Activated T-cell treated with anti-CD3 and anti-CD28 coated beads, Interleukin-2, amount 50 U/mL, for 24 hours (primary cell): Measurements from ENCODE around the gene OR13C9.
"Not testable (repeated sequence)": the region's sequence is repeated elsewhere in the genome, so short reads cannot be mapped to it uniquely, and the experiment has no call there.

Source experiments
- DNase-seq: peaks from one replicate; pipeline ENCODE4 v3.0.0-alpha.2; 2020
- H3K27ac Mint-ChIP-seq: 2 replicates; pipeline ENCODE4 v1.8.0; 2020; ENCODE audit warnings: mild to moderate bottlenecking, mixed read lengths
- H3K27me3 Mint-ChIP-seq: 2 replicates; pipeline ENCODE4 v1.8.0; 2020; ENCODE audit warnings: mixed read lengths
- H3K36me3 Mint-ChIP-seq: 2 replicates; pipeline ENCODE4 v1.8.0; 2020; ENCODE audit warnings: low read depth, mixed read lengths
- H3K4me1 Mint-ChIP-seq: 2 replicates; pipeline ENCODE4 v1.8.0; 2020; ENCODE audit warnings: low read depth, mixed read lengths
- H3K4me3 Mint-ChIP-seq: 2 replicates; pipeline ENCODE4 v1.8.0; 2020; ENCODE audit warnings: mild to moderate bottlenecking, moderate library complexity, mixed read lengths
- H3K9me3 Mint-ChIP-seq: 2 replicates; pipeline ENCODE4 v1.8.0; 2020; ENCODE audit warnings: mixed read lengths

Gene OR13C9

DNA sequence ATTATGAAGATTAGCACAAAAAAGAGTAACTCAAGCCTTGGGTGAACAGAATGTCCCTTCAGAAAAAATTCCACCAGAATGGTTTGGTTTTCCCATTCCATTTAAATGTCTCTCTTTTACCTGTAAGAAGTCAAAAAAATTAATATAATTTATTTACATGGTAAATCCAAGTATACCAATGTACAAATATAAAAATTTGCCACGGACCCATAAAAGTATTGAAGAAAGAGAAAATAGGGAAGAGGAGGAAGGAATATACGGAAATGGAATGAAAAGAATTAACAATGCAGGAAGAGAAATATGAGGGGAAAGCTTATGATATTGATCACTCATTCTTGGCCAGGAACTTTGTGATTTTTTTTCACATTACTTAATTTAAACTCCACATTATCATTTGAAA, at the start of gene OR13C9:
Gene OR13C9 (minus strand): TSS at position 101 of the 400 bp plus-strand sequence. CDS start 0 bp downstream, at position 101.
- DNase-seq = no peak
- Mint-ChIP-seq H3K9me3 (no peaks in the 10 kb centered on the region), H3K4me3 (no peak within 1 kb of the TSS), H3K36me3 (no peaks in the 10 kb centered on the region), H3K27me3 (no peaks in the 10 kb centered on the region), H3K4me1 (no peaks in the 10 kb centered on the region), H3K27ac (no peak within 1 kb of the TSS)

DNA sequence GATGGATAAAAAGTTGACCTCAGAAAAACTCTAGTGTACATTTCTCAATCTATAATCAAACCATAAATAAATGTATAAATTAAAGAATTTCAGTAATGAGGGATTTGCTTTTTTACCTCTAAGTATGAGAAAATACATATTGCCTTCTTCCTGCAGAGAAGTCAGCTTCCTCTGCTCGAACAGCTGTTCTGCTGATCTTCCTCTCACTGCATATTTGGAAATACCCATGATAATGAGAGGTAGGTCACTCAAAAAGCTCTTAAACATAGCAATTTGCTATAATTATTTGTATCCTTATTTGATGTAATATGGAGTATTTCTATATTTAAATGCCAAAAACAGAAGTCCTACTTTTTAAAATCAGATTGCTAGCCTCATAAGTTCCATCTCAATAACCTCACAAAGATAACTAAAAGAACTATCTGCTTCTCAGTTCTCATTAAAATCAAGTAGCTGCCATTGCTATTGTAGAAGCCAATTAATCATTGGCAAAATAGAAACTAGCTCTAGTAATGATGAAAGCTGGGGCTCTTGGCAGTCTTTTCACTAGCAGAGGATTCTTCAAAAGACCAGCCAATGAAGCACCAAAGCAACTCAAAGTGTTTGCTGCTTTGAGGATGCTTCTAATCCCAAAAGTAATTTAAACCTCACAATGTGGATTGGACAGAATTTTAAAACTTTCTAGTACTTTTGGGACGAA, 40.6 kb upstream of the OR13C9 start:
- no peak overlapping the region for H3K27ac Mint-ChIP-seq
- H3K4me1 Mint-ChIP-seq = no peaks in the 10 kb centered on the region

DNA sequence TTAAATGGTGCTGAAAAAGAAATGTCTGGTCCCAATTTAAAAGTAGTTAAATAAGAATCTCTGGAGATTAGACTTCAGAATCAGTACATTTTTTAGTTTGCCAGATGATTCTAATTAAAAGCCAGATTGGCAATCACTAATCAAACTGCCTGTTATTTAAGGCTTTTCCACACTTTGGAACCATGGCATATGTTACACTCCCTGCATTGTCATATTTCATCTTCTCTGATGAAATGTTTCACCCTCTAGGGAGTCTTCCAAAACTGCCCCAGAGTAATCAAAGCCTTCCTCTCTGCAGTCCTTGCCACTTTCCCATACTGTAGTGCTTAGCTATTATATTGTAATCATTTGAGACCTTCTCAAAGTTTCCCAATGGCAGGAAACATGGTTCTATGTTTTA, 17.5 kb upstream of the OR13C9 start:
- no peaks in the 10 kb centered on the region for H3K36me3 Mint-ChIP-seq
- H3K27me3 Mint-ChIP-seq = no peaks in the 10 kb centered on the region
- no peak overlapping the region for H3K4me3 Mint-ChIP-seq
- H3K27ac Mint-ChIP-seq = no peak overlapping the region
- H3K9me3 Mint-ChIP-seq = peaks cover 26% of the 10 kb centered on the region
- H3K4me1 Mint-ChIP-seq = no peaks in the 10 kb centered on the region
- DNase-seq = no peak

More for the DNA sequence above, 40.6 kb upstream of the OR13C9 start:
- H3K36me3 Mint-ChIP-seq = no peaks in the 10 kb centered on the region
- peaks cover 6% of the 10 kb centered on the region for H3K27me3 Mint-ChIP-seq
- DNase-seq = no peak
- H3K9me3 Mint-ChIP-seq = peaks cover under 1% of the 10 kb centered on the region
- no peak overlapping the region for H3K4me3 Mint-ChIP-seq

DNA sequence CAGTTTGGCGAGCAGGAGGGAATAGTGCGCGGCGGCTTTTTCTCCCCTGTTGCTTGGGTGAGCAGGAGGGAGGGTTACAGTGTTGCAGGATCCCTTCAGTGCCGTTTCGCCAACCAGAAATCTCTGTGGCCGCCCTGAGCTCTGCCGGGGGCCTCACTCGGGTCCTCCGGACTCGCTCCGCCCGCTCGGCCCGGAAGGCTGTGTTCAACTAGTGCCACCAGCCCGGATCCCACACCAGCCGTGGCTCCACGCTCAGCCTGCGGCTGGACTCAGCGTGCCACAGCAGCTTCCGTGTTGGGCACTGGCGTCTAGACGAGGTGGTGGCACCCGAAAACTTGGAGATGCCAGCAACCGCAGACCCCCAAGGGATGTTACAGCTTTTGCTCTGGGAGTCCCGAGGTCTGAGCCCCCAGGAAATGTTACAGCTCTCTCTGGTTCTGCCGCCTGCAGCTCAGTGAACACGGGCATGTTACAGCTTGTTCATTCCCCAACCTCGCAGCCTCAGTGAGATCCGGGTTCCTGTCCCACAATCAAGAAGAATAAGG, 16.0 kb upstream of the OR13C9 start:
- Mint-ChIP-seq H3K4me1 (no peaks in the 10 kb centered on the region), H3K36me3 (no peaks in the 10 kb centered on the region), H3K27me3 (no peaks in the 10 kb centered on the region), H3K4me3 (no peak overlapping the region), H3K27ac (no peak overlapping the region), H3K9me3 (peaks cover 13% of the 10 kb centered on the region)
- no peak for DNase-seq

- H3K4me1 Mint-ChIP-seq, H3K36me3 Mint-ChIP-seq, DNase-seq, H3K27me3 Mint-ChIP-seq, H3K4me3 Mint-ChIP-seq, H3K9me3 Mint-ChIP-seq, H3K27ac Mint-ChIP-seq: not testable (repeated sequence)
Measured at GRCh38 chr9:104625964-104626363, 8.0 kb upstream of the OR13C9 start.

- Mint-ChIP-seq H3K27me3 (no peaks in the 10 kb centered on the region), H3K9me3 (no peaks in the 10 kb centered on the region), H3K4me3 (no peak overlapping the region), H3K36me3 (no peaks in the 10 kb centered on the region), H3K27ac (no peak overlapping the region), H3K4me1 (no peaks in the 10 kb centered on the region)
- DNase-seq = no peak
Measured at GRCh38 chr9:104617418-104617817, 586 bp downstream of the OR13C9 start.

DNA sequence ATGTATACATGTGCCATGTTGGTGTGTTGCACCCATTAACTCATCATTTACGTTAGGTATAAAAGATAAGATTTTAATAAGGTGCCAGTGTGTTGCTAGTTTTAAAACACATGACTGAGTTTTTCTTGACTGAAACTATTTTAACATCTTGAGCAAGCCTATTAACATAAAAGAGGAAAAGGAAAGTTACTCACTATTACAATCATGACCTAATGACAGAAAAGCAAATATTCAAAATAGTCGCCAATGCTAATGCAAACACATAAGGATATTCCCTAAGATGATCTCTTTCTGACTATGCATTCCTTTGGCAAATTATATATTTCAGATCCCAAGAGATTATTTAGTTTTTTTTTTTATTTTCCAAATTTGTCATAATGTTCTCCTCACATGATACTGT, 6.8 kb downstream of the OR13C9 start:
- Mint-ChIP-seq H3K4me1 (no peaks in the 10 kb centered on the region), H3K4me3 (no peak overlapping the region), H3K27ac (no peak overlapping the region), H3K27me3 (no peaks in the 10 kb centered on the region), H3K36me3 (no peaks in the 10 kb centered on the region), H3K9me3 (no peaks in the 10 kb centered on the region)
- DNase-seq = no peak

- Mint-ChIP-seq H3K4me3 (no peak overlapping the region), H3K27ac (no peak overlapping the region), H3K4me1 (no peaks in the 10 kb centered on the region), H3K27me3 (no peaks in the 10 kb centered on the region), H3K36me3 (no peaks in the 10 kb centered on the region), H3K9me3 (no peaks in the 10 kb centered on the region)
- no peak for DNase-seq
Measured at GRCh38 chr9:104608336-104608735, 9.7 kb downstream of the OR13C9 start.

DNA sequence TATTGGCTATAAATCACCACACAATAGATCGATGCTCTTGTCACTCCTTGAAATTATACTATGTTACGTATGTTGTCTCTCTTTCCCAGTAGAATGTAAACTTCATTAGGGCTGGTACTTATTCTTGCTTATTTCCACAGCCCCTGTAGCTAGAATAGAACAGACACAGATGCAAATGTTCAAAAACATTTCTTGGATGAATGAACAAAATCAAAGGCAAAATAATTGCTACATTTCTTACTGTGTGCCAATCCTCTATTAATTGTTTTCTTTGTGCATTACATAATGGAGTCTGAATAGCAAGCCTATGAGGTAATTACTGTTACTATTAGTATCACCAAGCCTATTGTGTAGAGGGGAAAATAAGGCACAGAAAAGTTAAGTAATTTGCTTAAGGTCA, 11.9 kb downstream of the OR13C9 start:
- no peak for DNase-seq
- no peaks in the 10 kb centered on the region for H3K36me3 Mint-ChIP-seq
- H3K4me1 Mint-ChIP-seq = no peaks in the 10 kb centered on the region
- H3K27ac Mint-ChIP-seq = no peak overlapping the region
- H3K4me3 Mint-ChIP-seq = no peak overlapping the region
- no peaks in the 10 kb centered on the region for H3K9me3 Mint-ChIP-seq
- no peaks in the 10 kb centered on the region for H3K27me3 Mint-ChIP-seq

- H3K9me3 Mint-ChIP-seq, H3K27me3 Mint-ChIP-seq, H3K36me3 Mint-ChIP-seq, H3K4me1 Mint-ChIP-seq, H3K4me3 Mint-ChIP-seq, H3K27ac Mint-ChIP-seq, DNase-seq: not testable (repeated sequence)
Measured at GRCh38 chr9:104605527-104605926, 12.5 kb downstream of the OR13C9 start, which contains the start of gene OR13C2. OR13C2 (minus strand) TSS chr9:104605627; CDS start chr9:104605627, 0 bp downstream.

DNA sequence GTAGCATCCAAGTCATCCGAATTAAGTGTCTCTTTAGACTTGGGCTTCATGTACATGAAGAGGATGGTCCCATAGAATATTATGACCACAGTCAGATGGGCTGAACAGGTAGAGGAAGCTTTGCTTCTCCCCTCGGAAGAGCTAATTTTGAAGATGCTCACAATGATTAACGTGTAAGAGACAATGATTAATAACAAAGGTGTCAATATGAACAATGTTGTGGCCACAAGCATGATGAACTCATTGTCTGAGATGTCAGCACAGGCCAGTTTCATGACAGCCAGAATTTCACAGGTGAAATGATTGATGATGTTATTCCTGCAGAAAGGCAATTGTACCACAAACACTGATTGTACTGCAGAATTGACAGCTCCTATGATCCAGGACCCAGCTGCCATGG, 13.2 kb downstream of the OR13C9 start:
- H3K9me3 Mint-ChIP-seq = no peaks in the 10 kb centered on the region
- H3K4me1 Mint-ChIP-seq = no peaks in the 10 kb centered on the region
- DNase-seq = no peak
- no peaks in the 10 kb centered on the region for H3K36me3 Mint-ChIP-seq
- H3K27me3 Mint-ChIP-seq = no peaks in the 10 kb centered on the region
- H3K27ac Mint-ChIP-seq = no peak overlapping the region
- H3K4me3 Mint-ChIP-seq = no peak overlapping the region

DNA sequence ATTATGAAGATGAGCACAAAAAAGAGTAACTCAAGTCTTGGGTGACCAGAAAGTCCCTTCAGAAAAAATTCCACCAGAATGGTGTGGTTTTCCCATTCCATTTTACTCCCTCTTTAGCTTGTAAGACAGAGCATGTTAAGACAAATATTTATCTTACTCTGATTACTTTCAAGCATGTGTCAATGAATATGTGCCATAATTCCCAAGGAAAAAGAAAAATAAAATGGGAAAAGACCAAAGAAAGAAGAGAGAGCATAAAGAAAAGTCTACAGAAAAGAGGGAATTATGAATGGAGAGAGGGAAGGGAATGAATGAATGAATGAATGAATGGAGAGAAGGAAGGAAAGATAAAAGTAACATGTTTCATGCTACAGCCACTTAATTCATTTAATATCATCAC, 18.7 kb downstream of the OR13C9 start, which contains the start of gene OR13C5:
Gene OR13C5 (minus strand): TSS at position 101 of the 400 bp plus-strand sequence. CDS start 0 bp downstream, at position 101.
- H3K27me3 Mint-ChIP-seq, H3K27ac Mint-ChIP-seq, H3K36me3 Mint-ChIP-seq, H3K4me1 Mint-ChIP-seq, H3K4me3 Mint-ChIP-seq, DNase-seq, H3K9me3 Mint-ChIP-seq: not testable (repeated sequence)

DNA sequence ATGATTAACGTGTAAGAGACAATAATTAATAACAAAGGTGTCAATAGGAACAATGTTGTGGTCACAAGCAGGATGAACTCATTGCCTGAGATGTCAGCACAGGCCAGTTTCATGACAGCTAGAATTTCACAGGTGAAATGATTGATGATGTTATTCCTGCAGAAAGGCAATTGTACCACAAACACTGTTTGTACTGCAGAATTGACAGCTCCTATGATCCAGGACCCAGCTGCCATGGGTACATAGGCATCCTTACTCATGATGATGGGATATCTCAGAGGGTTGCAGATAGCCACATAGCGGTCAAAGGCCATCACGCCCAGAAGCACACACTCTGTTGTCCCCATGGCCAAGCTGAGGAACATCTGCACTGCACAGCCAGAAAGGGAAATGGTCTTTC, 19.3 kb downstream of the OR13C9 start:
- H3K4me3 Mint-ChIP-seq, DNase-seq, H3K27ac Mint-ChIP-seq, H3K9me3 Mint-ChIP-seq, H3K36me3 Mint-ChIP-seq, H3K27me3 Mint-ChIP-seq, H3K4me1 Mint-ChIP-seq: not testable (repeated sequence)

DNA sequence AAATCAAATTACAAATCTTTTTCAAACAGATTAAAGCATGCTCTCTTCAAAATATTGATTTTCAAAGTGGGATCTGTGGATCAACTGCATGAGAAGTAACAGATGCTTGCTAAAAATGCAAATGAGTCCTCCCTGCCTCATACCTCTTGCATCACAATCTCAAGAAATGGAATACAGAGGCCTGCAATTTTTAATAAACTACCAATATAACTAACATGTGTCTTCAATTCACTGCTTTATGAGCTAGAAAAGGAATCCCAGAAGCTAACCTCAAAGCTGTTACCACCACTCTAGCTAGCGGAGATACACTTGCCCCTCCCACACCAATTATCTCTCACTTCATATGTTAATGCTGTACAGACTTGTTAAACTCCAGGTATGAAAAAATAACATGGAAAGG, 28.4 kb downstream of the OR13C9 start:
- Mint-ChIP-seq H3K27me3 (no peaks in the 10 kb centered on the region), H3K36me3 (no peaks in the 10 kb centered on the region), H3K4me1 (no peaks in the 10 kb centered on the region), H3K9me3 (no peaks in the 10 kb centered on the region), H3K4me3 (no peak overlapping the region), H3K27ac (no peak overlapping the region)
- no peak for DNase-seq

- no peak overlapping the region for H3K27ac Mint-ChIP-seq
- H3K4me3 Mint-ChIP-seq = no peak overlapping the region
- H3K27me3 Mint-ChIP-seq = no peaks in the 10 kb centered on the region
- no peaks in the 10 kb centered on the region for H3K36me3 Mint-ChIP-seq
- H3K4me1 Mint-ChIP-seq = no peaks in the 10 kb centered on the region
- no peaks in the 10 kb centered on the region for H3K9me3 Mint-ChIP-seq
- no peak for DNase-seq
Measured at GRCh38 chr9:104586496-104587180, 31.4 kb downstream of the OR13C9 start.
